T-cell (primary cell): ENCODE measurements around the gene EFHB. TPM values are rescaled to one million over a fixed set of nuclear protein-coding genes. Genes with fewer than 3 reads are reported as not detected.
"Not testable (repeated sequence)": the region's sequence is repeated elsewhere in the genome, so short reads cannot be mapped to it uniquely, and the experiment has no call there.

ENCODE experiments used
- ATAC-seq, 4 experiments: fragments of 200-7000 bp in 3 of 4; fragments of 150-1000 bp in 1 of 4; cut with Tn5 transposase; replicated peaks in 1 of 4; 1 replicate in 3 of 4; 2 replicates in 1 of 4; pipeline ENCODE4 v1.10.0; 2021; ENCODE audit warnings: moderate library complexity in 3 of 4, mild to moderate bottlenecking in 2 of 4, moderate number of reproducible peaks in 1 of 4
- CTCF ChIA-PET, 2 donors: fragments of 300-600 bp; sonication (Branson Sonifier 250); formaldehyde crosslinking; loops; one replicate each; lab custom pipeline; 2022; ENCODE audit warnings: antibody characterized with exemption in 2 of 2; lab: Charles Lee
- POLR2A ChIA-PET, 2 donors: fragments of 300-600 bp; sonication (Branson Sonifier 250); formaldehyde crosslinking; loops; one replicate each; lab custom pipeline; 2022; ENCODE audit warnings: antibody characterized with exemption in 2 of 2; lab: Charles Lee
- DNase-seq, 35 experiments: peaks; one replicate each; pipeline versions ENCODE4 v3.0.0 to v3.0.0-alpha.2; 2013 to 2023
- H3K27ac ChIP-seq: one replicate; pipeline ENCODE4 v1.5.1; 2013; ENCODE audit warnings: low read length
- H3K27me3 ChIP-seq, 2 experiments: replicated peaks in 1 of 2; 1 replicate in 1 of 2; 2 replicates in 1 of 2; pipeline versions ENCODE4 v1.6.1 to v1.7.0; 2013; ENCODE audit warnings: low read length in 1 of 2, mixed read lengths in 1 of 2; ENCODE audit not compliant: control insufficient read depth in 2 of 2, insufficient read depth in 2 of 2; ENCODE audit errors: extremely low read depth in 1 of 2
- H3K36me3 ChIP-seq, 2 donors: 1 replicate in 1 of 2; 2 replicates in 1 of 2; pipeline versions ENCODE4 v1.6.1 to v1.7.0; 2013; ENCODE audit warnings: low read length in 1 of 2; ENCODE audit not compliant: control insufficient read depth in 2 of 2, insufficient read depth in 1 of 2; ENCODE audit errors: extremely low read depth in 1 of 2
- H3K4me1 ChIP-seq, 2 experiments: 1 replicate in 1 of 2; 2 replicates in 1 of 2; pipeline versions ENCODE4 v1.6.1 to v1.7.0; 2013; ENCODE audit warnings: low read length in 2 of 2, mixed read lengths in 1 of 2; ENCODE audit not compliant: insufficient read depth in 2 of 2, control insufficient read depth in 1 of 2; ENCODE audit errors: extremely low read depth in 1 of 2
- H3K4me3 ChIP-seq, 2 donors: 1 replicate in 1 of 2; 2 replicates in 1 of 2; pipeline versions ENCODE4 v1.5.1 to v1.7.0; 2013; ENCODE audit warnings: mild to moderate bottlenecking in 2 of 2, low read length in 1 of 2, moderate library complexity in 1 of 2; ENCODE audit not compliant: control insufficient read depth in 1 of 2; ENCODE audit errors: extremely low read depth in 1 of 2
- H3K9me3 ChIP-seq: 2 replicates; pipeline ENCODE4 v1.7.0; 2013
- H3K27ac Mint-ChIP-seq, 2 donors: one replicate each; pipeline ENCODE4 v1.8.0; 2020 to 2021; ENCODE audit warnings: mild to moderate bottlenecking in 2 of 2, mixed read lengths in 2 of 2
- H3K27me3 Mint-ChIP-seq, 2 donors: one replicate each; pipeline ENCODE4 v1.8.0; 2021 to 2022; ENCODE audit warnings: mixed read lengths in 2 of 2
- H3K36me3 Mint-ChIP-seq: one replicate; pipeline ENCODE4 v1.8.0; 2021; ENCODE audit warnings: mixed read lengths
- H3K4me1 Mint-ChIP-seq, 3 donors: one replicate each; pipeline ENCODE4 v1.8.0; 2020 to 2022; ENCODE audit warnings: mixed read lengths in 3 of 3, mild to moderate bottlenecking in 1 of 3
- H3K4me3 Mint-ChIP-seq, 3 donors: one replicate each; pipeline ENCODE4 v1.8.0; 2020 to 2022; ENCODE audit warnings: mild to moderate bottlenecking in 3 of 3, mixed read lengths in 3 of 3, moderate library complexity in 3 of 3
- H3K9me3 Mint-ChIP-seq, 3 donors: one replicate each; pipeline ENCODE4 v1.8.0; 2020 to 2022; ENCODE audit warnings: mixed read lengths in 3 of 3
- WGBS: methylation state at CpG from one replicate; pipeline ENCODE4 v1.1.5; 2013; ENCODE audit warnings: missing lambda C conversion rate; ENCODE audit not compliant: insufficient coverage; 5-methylcytosine and 5-hydroxymethylcytosine counted together
- total RNA-seq, 35 experiments: library from RNA in 6 of 35; stranded (reverse) in 6 of 35; fragments of 120-200 nt in 1 of 35; gene quantifications; one replicate each; pipeline versions ENCODE4 v1.2.1 to v1.2.4 and lab custom pipeline; 2013 to 2026

EFHB gene
- total RNA-seq, 5 donors from 2014 or later (not counting 1 experiment from before 2014, with no cell fraction given) = 0.95 to 1.8 (median 1.2) TPM; not detected in 1

GRCh38 chr3:19885468-19885867, 48.5 kb downstream of the EFHB start:
- H3K27ac ChIP-seq = no peak overlapping the region
- H3K36me3 ChIP-seq = no peaks in the 10 kb centered on the region
- no peaks in the 10 kb centered on the region for H3K9me3 ChIP-seq
- ChIA-PET POLR2A (no interaction called here), CTCF (interaction anchor here (0.6 to 1.0 kb wide), 5 partner anchors 8 to 1470 kb away, joined by 3 to 6 read pairs (median 3); no protein-coding TSS in a partner anchor)
- no peaks in the 10 kb centered on the region for H3K9me3 Mint-ChIP-seq
- ATAC-seq (no peak), DNase-seq (peak in 5 of 35 experiments; percentile 1 to 47 (median 1))
- no peak overlapping the region for H3K4me3 Mint-ChIP-seq
- 90% methylated on average over 2 of the region's 5 CpGs for WGBS
- no peak overlapping the region for H3K4me3 ChIP-seq
- H3K27me3 ChIP-seq = no peaks in the 10 kb centered on the region
- H3K27me3 Mint-ChIP-seq = no peaks in the 10 kb centered on the region
- peaks cover 0 to 2% (median 0%) of the 10 kb centered on the region in 3 donors for H3K4me1 Mint-ChIP-seq
- H3K36me3 Mint-ChIP-seq = no peaks in the 10 kb centered on the region
- no peaks in the 10 kb centered on the region for H3K4me1 ChIP-seq
- H3K27ac Mint-ChIP-seq = no peak overlapping the region

GRCh38 chr3:19881852-19882251, 52.2 kb downstream of the EFHB start:
- Mint-ChIP-seq H3K4me3 (no peak overlapping the region), H3K4me1 (peaks cover 0 to 2% (median 0%) of the 10 kb centered on the region in 3 donors), H3K9me3 (no peaks in the 10 kb centered on the region), H3K27ac (no peak overlapping the region), H3K27me3 (peaks cover 0 to 3% of the 10 kb centered on the region in 2 donors), H3K36me3 (no peaks in the 10 kb centered on the region)
- Histone ChIP-seq H3K36me3 (no peaks in the 10 kb centered on the region), H3K27ac (no peak overlapping the region), H3K9me3 (no peaks in the 10 kb centered on the region), H3K4me3 (no peak overlapping the region), H3K27me3 (no peaks in the 10 kb centered on the region), H3K4me1 (no peaks in the 10 kb centered on the region)
- ATAC-seq = no peak
- ChIA-PET POLR2A (interaction anchor here in 1 of 2 donors (0.9 kb wide), 1 partner anchor 149 kb away, joined by 4 read pairs; no protein-coding TSS in a partner anchor), CTCF (no interaction called here)
- no peak for DNase-seq

GRCh38 chr3:19881036-19881435, 53.0 kb downstream of the EFHB start:
- ChIA-PET CTCF (interaction anchor here in 1 of 2 donors (0.5 to 1.0 kb wide), 2 partner anchors 19 to 221 kb away, joined by 3 read pairs; no protein-coding TSS in a partner anchor), POLR2A (interaction anchor here in 1 of 2 donors (0.9 kb wide), 1 partner anchor 150 kb away, joined by 4 read pairs; no protein-coding TSS in a partner anchor)
- Histone ChIP-seq H3K27me3 (peaks cover 0 to 3% of the 10 kb centered on the region in 2 experiments), H3K9me3 (no peaks in the 10 kb centered on the region), H3K36me3 (no peaks in the 10 kb centered on the region), H3K4me3 (no peak overlapping the region), H3K27ac (no peak overlapping the region), H3K4me1 (no peaks in the 10 kb centered on the region)
- no peak for ATAC-seq
- Mint-ChIP-seq H3K9me3 (no peaks in the 10 kb centered on the region), H3K4me1 (peaks cover 0 to 2% (median 0%) of the 10 kb centered on the region in 3 donors), H3K4me3 (no peak overlapping the region), H3K27me3 (peaks cover 3 to 6% of the 10 kb centered on the region in 2 donors), H3K27ac (no peak overlapping the region), H3K36me3 (no peaks in the 10 kb centered on the region)
- no peak for DNase-seq

- no peaks in the 10 kb centered on the region for H3K36me3 Mint-ChIP-seq
- Histone ChIP-seq H3K4me1 (no peaks in the 10 kb centered on the region), H3K27ac (no peak overlapping the region), H3K36me3 (no peaks in the 10 kb centered on the region), H3K4me3 (no peak overlapping the region), H3K27me3 (peaks cover 0 to 4% of the 10 kb centered on the region in 2 experiments), H3K9me3 (no peaks in the 10 kb centered on the region)
- no peaks in the 10 kb centered on the region for H3K9me3 Mint-ChIP-seq
- H3K4me3 Mint-ChIP-seq = no peak overlapping the region
- no peak overlapping the region for H3K27ac Mint-ChIP-seq
- POLR2A ChIA-PET = no interaction called here
- DNase-seq (no peak), ATAC-seq (no peak)
- H3K27me3 Mint-ChIP-seq = peaks cover 7 to 9% of the 10 kb centered on the region in 2 donors
- CTCF ChIA-PET = interaction anchor here in 1 of 2 donors (1.3 kb wide), 1 partner anchor 8 kb away, joined by 3 read pairs; no protein-coding TSS in a partner anchor
- H3K4me1 Mint-ChIP-seq = peaks cover 0 to 2% (median 0%) of the 10 kb centered on the region in 3 donors
- WGBS = no CpG with 5 or more reads among the region's 3 CpGs
Measured at GRCh38 chr3:19877656-19878055, 56.4 kb downstream of the EFHB start.

GRCh38 chr3:19866751-19867347, 67.2 kb downstream of the EFHB start:
- Mint-ChIP-seq H3K4me3 (no peak overlapping the region), H3K27me3 (peaks cover 12 to 14% of the 10 kb centered on the region in 2 donors), H3K27ac (no peak overlapping the region), H3K36me3 (no peaks in the 10 kb centered on the region), H3K9me3 (no peaks in the 10 kb centered on the region), H3K4me1 (peaks cover 0 to 4% (median 2%) of the 10 kb centered on the region in 3 donors)
- H3K9me3 ChIP-seq = no peaks in the 10 kb centered on the region
- 0% methylated on average over 2 of the region's 7 CpGs for WGBS
- H3K36me3 ChIP-seq = no peaks in the 10 kb centered on the region
- no peaks in the 10 kb centered on the region for H3K4me1 ChIP-seq
- H3K4me3 ChIP-seq = no peak overlapping the region
- no peak overlapping the region for H3K27ac ChIP-seq
- peak in 2 of 4 experiments; percentile 34 to 56 for ATAC-seq
- DNase-seq = peak in 12 of 35 experiments; percentile 1 to 60 (median 11)
- H3K27me3 ChIP-seq = peaks cover 0 to 3% of the 10 kb centered on the region in 2 experiments
- CTCF ChIA-PET = interaction anchor here (0.7 to 1.5 kb wide), 4 partner anchors 108 to 1670 kb away, joined by 3 to 6 read pairs (median 4); no protein-coding TSS in a partner anchor
- POLR2A ChIA-PET = no interaction called here

- H3K9me3 ChIP-seq, POLR2A ChIA-PET, H3K36me3 ChIP-seq, H3K27ac ChIP-seq, H3K4me1 Mint-ChIP-seq, DNase-seq, H3K36me3 Mint-ChIP-seq, H3K4me3 ChIP-seq, ATAC-seq, CTCF ChIA-PET, H3K4me3 Mint-ChIP-seq, H3K27ac Mint-ChIP-seq, H3K4me1 ChIP-seq, H3K27me3 ChIP-seq, H3K27me3 Mint-ChIP-seq: not testable (repeated sequence)
- WGBS = 85% methylated on average over 8 of the region's 13 CpGs
- H3K9me3 Mint-ChIP-seq = peaks cover 9 to 18% (median 18%) of the 10 kb centered on the region in 3 donors
Measured at GRCh38 chr3:19855318-19855717, 78.7 kb downstream of the EFHB start.
